Loucy (cell line): Measurements from ENCODE around the gene KATNIP.

Experiments
- H2AFZ ChIP-seq: fragments of 200-600 bp; sonication (generic); 2 replicates; pipeline ENCODE4 v1.6.0; 2016; ENCODE audit warnings: antibody characterized with exemption, mild to moderate bottlenecking, low read length, moderate library complexity
- H3F3A ChIP-seq: fragments of 200-600 bp; 2 replicates; pipeline ENCODE4 v1.6.0; 2016; ENCODE audit warnings: antibody characterized with exemption, low read depth, mild to moderate bottlenecking
- H3K27me3 ChIP-seq: fragments of 200-600 bp; sonication (generic); 2 replicates; pipeline ENCODE4 v1.6.1; 2014; ENCODE audit warnings: low read length, mild to moderate bottlenecking; ENCODE audit not compliant: insufficient read depth, poor library complexity, severe bottlenecking
- H3K36me3 ChIP-seq: fragments of 200-600 bp; sonication (generic); 2 replicates; pipeline ENCODE4 v1.6.1; 2016; ENCODE audit warnings: low read length; ENCODE audit not compliant: insufficient read depth
- H3K4me1 ChIP-seq: fragments of 200-600 bp; sonication (generic); 2 replicates; pipeline ENCODE4 v1.5.1; 2014; ENCODE audit warnings: low read length, mild to moderate bottlenecking; ENCODE audit not compliant: insufficient read depth, poor library complexity, severe bottlenecking
- H3K4me2 ChIP-seq: fragments of 200-600 bp; sonication (generic); 2 replicates; pipeline ENCODE4 v1.6.0; 2014; ENCODE audit warnings: antibody characterized with exemption, low read length, low read depth, mild to moderate bottlenecking; ENCODE audit not compliant: poor library complexity, severe bottlenecking
- H3K4me3 ChIP-seq: fragments of 200-600 bp; sonication (generic); 2 replicates; pipeline ENCODE4 v1.5.1; 2014; ENCODE audit warnings: low read length, mild to moderate bottlenecking, mixed read lengths; ENCODE audit not compliant: poor library complexity, severe bottlenecking
- H3K79me2 ChIP-seq: fragments of 200-600 bp; sonication (generic); 2 replicates; pipeline ENCODE4 v1.6.1; 2014; ENCODE audit warnings: low read length; ENCODE audit not compliant: insufficient read depth
- H3K9ac ChIP-seq: fragments of 200-600 bp; sonication (generic); 2 replicates; pipeline ENCODE4 v1.6.0; 2014; ENCODE audit warnings: mild to moderate bottlenecking, low read depth, low read length, moderate library complexity; ENCODE audit not compliant: poor library complexity, severe bottlenecking
- H3K9me2 ChIP-seq: fragments of 200-600 bp; sonication (generic); replicated peaks from 2 replicates; pipeline ENCODE4 v1.6.1; 2016; ENCODE audit warnings: low read depth, low read length, mixed read lengths
- H3K9me3 ChIP-seq: fragments of 200-600 bp; sonication (generic); 2 replicates; pipeline ENCODE4 v1.6.1; 2014; ENCODE audit warnings: mild to moderate bottlenecking, antibody characterized with exemption, low read length, low read depth; ENCODE audit not compliant: insufficient read depth
- H4K20me1 ChIP-seq: fragments of 200-600 bp; sonication (generic); 2 replicates; pipeline ENCODE4 v1.6.0; 2014; ENCODE audit warnings: antibody characterized with exemption, low read length, mild to moderate bottlenecking; ENCODE audit not compliant: insufficient read depth, poor library complexity, severe bottlenecking
- EZH2phosphoT487 ChIP-seq: fragments of 200-600 bp; IDR thresholded peaks from 2 replicates; pipeline ENCODE4 v1.6.1; 2018; ENCODE audit warnings: antibody characterized with exemption, mild to moderate bottlenecking, moderate library complexity, borderline replicate concordance
- TF ChIP-seq, protein P1 (sequence below): fragments of 200-600 bp; sonication (generic); conservative IDR thresholded peaks from 2 replicates; pipeline ENCODE4 v1.5.1; 2014; ENCODE audit warnings: mild to moderate bottlenecking, antibody characterized with exemption, low read length

The KATNIP gene

DNA sequence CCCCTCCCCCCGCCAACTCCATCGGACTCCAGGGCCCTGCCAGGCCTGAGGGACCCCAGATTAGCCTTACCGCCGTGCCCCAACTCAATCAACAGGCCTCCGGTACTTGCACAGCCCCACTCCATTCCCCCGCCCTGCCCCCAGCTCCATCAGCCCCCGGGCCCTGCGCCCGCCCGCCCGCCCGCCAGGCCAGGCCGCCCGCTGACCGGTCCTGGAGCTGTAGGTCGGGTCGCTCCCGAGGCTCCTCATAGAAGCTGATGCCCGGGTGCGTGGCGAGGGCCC is 539 bp upstream of the KATNIP start:
- Histone ChIP-seq H3K27me3 (no peaks in the 10 kb centered on the region), H3K4me2 (peak overlapping the region; percentile 78), H3K4me1 (peaks cover 34% of the 10 kb centered on the region), H2AFZ (0 out of 2 replicates have a peak overlapping the region, but pooled peaks have one; percentile 73), H3K9me2 (no peaks in the 10 kb centered on the region), H3K9me3 (no peaks in the 10 kb centered on the region), H3K36me3 (peaks cover 13% of the 10 kb centered on the region; the same call in 1 of the 2 replicates), H3K9ac (peak overlapping the region; percentile 74), H3F3A (no peaks in the 10 kb centered on the region), H4K20me1 (peaks cover 11% of the 10 kb centered on the region), H3K79me2 (peaks cover 38% of the 10 kb centered on the region), H3K4me3 (peak overlapping the region; percentile 98)
- no peak for TF ChIP-seq EZH2phosphoT487

DNA sequence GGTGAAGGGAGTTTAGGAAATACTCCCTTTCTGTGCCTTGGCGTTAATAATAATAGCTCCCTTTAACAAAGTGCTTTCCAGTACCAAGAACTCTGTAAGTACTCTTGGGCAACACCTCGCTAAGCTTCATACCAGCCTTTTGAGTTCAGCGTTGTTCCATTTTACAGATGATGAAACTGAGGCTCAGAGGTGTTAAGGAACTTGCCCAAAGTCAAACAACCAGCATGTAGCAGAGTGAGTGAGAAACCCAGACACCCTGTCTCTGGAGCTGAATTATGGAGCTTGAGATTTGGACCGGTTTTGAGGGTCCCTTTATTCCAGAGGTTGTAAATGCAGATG is 607 bp downstream of the KATNIP start:
- peaks cover 35% of the 10 kb centered on the region for H3K79me2 ChIP-seq

DNA sequence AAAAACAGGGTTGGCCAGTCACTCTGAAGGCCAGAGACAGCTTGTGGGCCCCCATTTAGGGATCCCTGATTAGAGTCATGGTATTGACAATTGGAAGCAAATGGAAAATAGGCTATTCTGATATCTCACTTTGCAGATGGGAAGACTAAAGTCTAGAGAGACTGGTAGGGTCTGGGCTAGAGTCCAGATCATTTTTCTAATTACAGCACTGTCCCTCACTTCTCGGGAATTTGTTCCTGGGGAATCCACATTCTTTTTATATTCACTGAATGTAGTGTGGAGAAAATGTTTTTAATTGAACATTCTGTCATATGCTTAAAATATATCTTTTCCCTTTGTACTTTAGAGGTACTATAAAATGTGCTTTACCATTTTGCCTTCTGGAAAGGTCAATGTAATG is 1.1 kb downstream of the KATNIP start:
- peak overlapping the region; percentile 91 for H3K4me2 ChIP-seq
- no peaks in the 10 kb centered on the region for H3K9me2 ChIP-seq
- no peaks in the 10 kb centered on the region for H3K27me3 ChIP-seq
- no peaks in the 10 kb centered on the region for H3F3A ChIP-seq
- TF ChIP-seq EZH2phosphoT487: no peak
- TF ChIP-seq, protein P1, sequence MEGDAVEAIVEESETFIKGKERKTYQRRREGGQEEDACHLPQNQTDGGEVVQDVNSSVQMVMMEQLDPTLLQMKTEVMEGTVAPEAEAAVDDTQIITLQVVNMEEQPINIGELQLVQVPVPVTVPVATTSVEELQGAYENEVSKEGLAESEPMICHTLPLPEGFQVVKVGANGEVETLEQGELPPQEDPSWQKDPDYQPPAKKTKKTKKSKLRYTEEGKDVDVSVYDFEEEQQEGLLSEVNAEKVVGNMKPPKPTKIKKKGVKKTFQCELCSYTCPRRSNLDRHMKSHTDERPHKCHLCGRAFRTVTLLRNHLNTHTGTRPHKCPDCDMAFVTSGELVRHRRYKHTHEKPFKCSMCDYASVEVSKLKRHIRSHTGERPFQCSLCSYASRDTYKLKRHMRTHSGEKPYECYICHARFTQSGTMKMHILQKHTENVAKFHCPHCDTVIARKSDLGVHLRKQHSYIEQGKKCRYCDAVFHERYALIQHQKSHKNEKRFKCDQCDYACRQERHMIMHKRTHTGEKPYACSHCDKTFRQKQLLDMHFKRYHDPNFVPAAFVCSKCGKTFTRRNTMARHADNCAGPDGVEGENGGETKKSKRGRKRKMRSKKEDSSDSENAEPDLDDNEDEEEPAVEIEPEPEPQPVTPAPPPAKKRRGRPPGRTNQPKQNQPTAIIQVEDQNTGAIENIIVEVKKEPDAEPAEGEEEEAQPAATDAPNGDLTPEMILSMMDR: no peak
- peaks cover 35% of the 10 kb centered on the region for H3K79me2 ChIP-seq
- H3K36me3 ChIP-seq: no peaks in the 10 kb centered on the region
- H3K9ac ChIP-seq: peak overlapping the region; percentile 76
- H2AFZ ChIP-seq: no peak overlapping the region
- H3K9me3 ChIP-seq: no peaks in the 10 kb centered on the region
- H3K4me1 ChIP-seq: peaks cover 34% of the 10 kb centered on the region
- H3K4me3 ChIP-seq: peak overlapping the region; percentile 98
- peaks cover 11% of the 10 kb centered on the region for H4K20me1 ChIP-seq

More for the DNA sequence above, 607 bp downstream of the KATNIP start:
- H3K36me3 ChIP-seq: peaks cover 1% of the 10 kb centered on the region; the same call in 1 of the 2 replicates
- peak overlapping the region; percentile 98 for H3K4me3 ChIP-seq
- H3F3A ChIP-seq: no peaks in the 10 kb centered on the region
- H3K27me3 ChIP-seq: no peaks in the 10 kb centered on the region
- H3K9me3 ChIP-seq: no peaks in the 10 kb centered on the region
- peak overlapping the region; percentile 93; the same call in 1 of the 2 replicates for H2AFZ ChIP-seq
- peaks cover 34% of the 10 kb centered on the region for H3K4me1 ChIP-seq
- no peaks in the 10 kb centered on the region for H3K9me2 ChIP-seq
- H3K4me2 ChIP-seq: peak overlapping the region; percentile 91
- peaks cover 11% of the 10 kb centered on the region for H4K20me1 ChIP-seq
- no peak for TF ChIP-seq EZH2phosphoT487
- TF ChIP-seq, protein P1: no peak
- peak overlapping the region; percentile 76 for H3K9ac ChIP-seq

DNA sequence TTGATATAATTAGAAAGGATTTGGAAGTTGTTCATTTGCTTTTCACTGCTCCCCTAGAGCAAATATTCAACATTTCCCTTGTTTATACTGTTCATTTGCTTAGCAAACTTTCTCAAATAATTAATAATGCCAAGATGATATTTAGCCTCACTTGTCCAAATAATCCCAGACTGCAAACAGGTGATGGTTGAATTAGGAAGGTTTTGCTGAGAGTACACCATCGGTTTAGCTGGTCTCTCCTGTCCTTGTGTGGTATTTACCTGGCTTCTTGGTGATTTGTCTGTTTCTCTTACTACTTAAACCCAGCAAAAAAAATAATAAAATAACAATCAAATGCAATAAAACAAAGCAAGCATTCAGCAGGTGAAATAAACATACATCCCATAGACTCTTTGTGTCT is 6.5 kb downstream of the KATNIP start:
- TF ChIP-seq EZH2phosphoT487: no peak
- TF ChIP-seq, protein P1: no peak
- Histone ChIP-seq H3K4me1 (peaks cover 2% of the 10 kb centered on the region), H2AFZ (no peak overlapping the region), H3K27me3 (no peaks in the 10 kb centered on the region), H4K20me1 (no peaks in the 10 kb centered on the region), H3K4me2 (no peak overlapping the region), H3K36me3 (no peaks in the 10 kb centered on the region), H3K9me3 (no peaks in the 10 kb centered on the region), H3F3A (no peaks in the 10 kb centered on the region), H3K79me2 (no peaks in the 10 kb centered on the region), H3K4me3 (no peak overlapping the region), H3K9ac (no peak overlapping the region), H3K9me2 (no peaks in the 10 kb centered on the region)
